ENCODE results near the gene XPO4. TPM values are rescaled to one million over a fixed set of nuclear protein-coding genes. Genes with fewer than 3 reads are reported as not detected.

Gene XPO4
- total and polyA plus RNA-seq, 2 donors (not counting 3 experiments of a cell fraction or from before 2014, with no cell fraction given): 6.0 to 22.5 TPM

DNA sequence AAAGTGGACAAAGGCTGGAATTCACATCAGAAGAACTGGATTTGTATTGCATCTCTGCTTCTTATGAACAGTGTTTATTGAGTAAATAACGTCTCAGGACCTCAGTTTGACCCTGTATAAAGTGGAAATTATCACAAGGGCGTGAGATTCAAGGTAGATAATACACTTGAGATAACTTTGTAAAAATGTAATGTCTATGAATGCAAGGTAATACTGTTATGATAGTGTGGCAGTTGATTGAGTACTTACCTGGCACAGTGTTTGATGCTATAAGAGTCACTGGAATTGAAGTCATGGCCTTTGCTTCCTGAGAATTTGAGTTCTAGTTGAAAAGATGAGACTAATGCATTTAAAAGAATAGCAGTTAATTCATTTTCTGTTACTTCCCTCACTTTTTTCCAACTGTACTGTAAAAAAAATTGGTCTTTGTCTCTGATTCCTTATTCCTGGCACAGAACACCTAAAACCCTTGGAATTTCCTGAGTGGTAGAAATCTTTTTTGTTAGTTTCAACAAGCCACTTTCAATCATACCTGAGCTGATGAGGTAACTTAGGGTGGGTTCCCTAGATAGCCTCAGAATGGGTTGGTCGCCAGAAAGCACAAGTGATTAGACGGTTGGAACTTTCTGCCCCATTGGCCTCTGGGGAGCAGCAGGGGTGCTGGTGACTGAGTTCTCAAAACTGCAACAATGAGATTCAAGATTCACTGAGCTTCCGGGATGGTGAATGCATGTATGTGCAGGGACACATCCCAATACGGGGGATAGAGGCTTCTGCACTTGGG is 6.4 kb upstream of the XPO4 start:
- no peaks in the 10 kb centered on the region for H3K9me3 ChIP-seq (replicated peaks; ENCODE audit: control insufficient read depth, insufficient read depth, low read length)
- H2AFZ ChIP-seq (ENCODE audit: low read depth, low read length): no peak overlapping the region
- no peaks in the 10 kb centered on the region for H3K36me3 ChIP-seq (ENCODE audit: control insufficient read depth in 2 of 2, extremely low read depth in 1 of 2, insufficient read depth in 2 of 2, low read length in 2 of 2)
- BruUV-seq (replicated peaks): no TSS peak
- H3K27me3 ChIP-seq (ENCODE audit: control insufficient read depth in 2 of 2, insufficient read depth in 2 of 2, low read length in 2 of 2): peaks cover 0 to 3% of the 10 kb centered on the region in 2 experiments
- intact Hi-C loops (cut with micrococcal nuclease) (no loop called here), dilution Hi-C loops (cut with MboI; ENCODE audit: extremely low pct_ligation_motif_present, low sequenced_read_pairs) (no loop called here)
- no peak overlapping the region for H3K4me2 ChIP-seq (ENCODE audit: insufficient read depth, low read length)
- H4K20me1 ChIP-seq (replicated peaks; ENCODE audit: control insufficient read depth, extremely low read depth, insufficient read depth, low read length): no peaks in the 10 kb centered on the region
- no peaks in the 10 kb centered on the region for H3K9me1 ChIP-seq (replicated peaks; ENCODE audit: control insufficient read depth, extremely low read depth, insufficient read depth, low read length)
- peak; percentile 4 for FAIRE-seq
- POLR2A ChIA-PET: no interaction called here
- H3K9ac ChIP-seq (replicated peaks; ENCODE audit: extremely low read depth, insufficient read depth, low read length): no peak overlapping the region
- DNase-seq (ENCODE audit: low read depth, low spot score): no peak
- H3K27ac ChIP-seq (ENCODE audit: insufficient read depth, low read depth, low read length): no peak overlapping the region
- H3K79me2 ChIP-seq (ENCODE audit: control insufficient read depth, insufficient read depth, low read length): no peaks in the 10 kb centered on the region
- H3K4me1 ChIP-seq (ENCODE audit: control insufficient read depth, extremely low read depth, insufficient read depth, low read length): no peaks in the 10 kb centered on the region
- TF ChIP-seq EZH2 (IDR thresholded peaks at IDR 0.05; ENCODE audit: borderline replicate concordance, low read depth, low read length, severe bottlenecking) (no peak), POLR2A (IDR thresholded peaks at IDR 0.05; ENCODE audit: low read depth, low read length) (no peak), FOS (IDR thresholded peaks at IDR 0.05; ENCODE audit: borderline replicate concordance, insufficient read depth, low read length) (no peak), JUN (IDR thresholded peaks at IDR 0.05; ENCODE audit: borderline replicate concordance, insufficient read depth, insufficient read length, low read depth) (no peak), CTCF (IDR thresholded peaks at IDR 0.05; ENCODE audit: extremely low read depth in 1 of 2, insufficient read depth in 1 of 2, low read depth in 1 of 2, low read length in 2 of 2) (no peak), POLR2AphosphoS5 (IDR thresholded peaks at IDR 0.05; ENCODE audit: insufficient read depth, low read depth, low read length) (no peak), GATA2 (IDR thresholded peaks at IDR 0.05; ENCODE audit: insufficient read depth, insufficient read length, low read depth, low read length) (no peak), MYC (IDR thresholded peaks at IDR 0.05; ENCODE audit: low read depth, low read length) (no peak)
- TF ChIP-seq, protein P1, sequence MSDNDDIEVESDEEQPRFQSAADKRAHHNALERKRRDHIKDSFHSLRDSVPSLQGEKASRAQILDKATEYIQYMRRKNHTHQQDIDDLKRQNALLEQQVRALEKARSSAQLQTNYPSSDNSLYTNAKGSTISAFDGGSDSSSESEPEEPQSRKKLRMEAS (IDR thresholded peaks at IDR 0.05; ENCODE audit: insufficient read depth, insufficient read length): no peak
- CTCF ChIA-PET: interaction anchor here (0.9 to 1.2 kb wide), 2 partner anchors 16 to 200 kb away, joined by 3 to 4 read pairs; no protein-coding TSS in a partner anchor
- H3K4me3 ChIP-seq (replicated peaks in 1 of 3; ENCODE audit: insufficient read depth in 1 of 3, low read depth in 1 of 3, low read length in 3 of 3): no peak overlapping the region

All from endothelial cell of umbilical vein (primary cell).